Cardiac fibroblast (primary cell): ENCODE measurements around the gene CLCN4.

ENCODE experiments used
- DNase-seq, 2 donors: peaks; one replicate each; pipeline versions ENCODE4 v3.0.0 to v3.0.0-alpha.2; 2010; ENCODE audit warnings: low read depth in 2 of 2
- H3K4me3 ChIP-seq, 2 donors: replicated peaks in 1 of 2; 1 replicate in 1 of 2; 2 replicates in 1 of 2; pipeline ENCODE4 v1.5.1; 2011; ENCODE audit warnings: low read depth in 2 of 2, low read length in 2 of 2, mild to moderate bottlenecking in 2 of 2, moderate library complexity in 1 of 2
- CTCF ChIP-seq: IDR thresholded peaks from one replicate; pipeline ENCODE4 v1.5.1; 2011; ENCODE audit warnings: low read depth, mild to moderate bottlenecking, low read length, inconsistent platforms

Gene CLCN4

GRCh38 chrX:10197279-10198210, 40.8 kb downstream of the CLCN4 start:
- peak in 1 of 2 donors; percentile 33 for DNase-seq
- TF ChIP-seq CTCF, result no peak
- no peak overlapping the region for H3K4me3 ChIP-seq

GRCh38 chrX:10198254-10198653, 41.5 kb downstream of the CLCN4 start:
- no peak overlapping the region for H3K4me3 ChIP-seq
- TF ChIP-seq CTCF, result no peak
- peak in 1 of 2 donors; percentile 39 for DNase-seq

GRCh38 chrX:10199212-10199611, 42.4 kb downstream of the CLCN4 start:
- TF ChIP-seq CTCF, result no peak
- H3K4me3 ChIP-seq, result no peak overlapping the region
- peak; percentile 67 to 83 for DNase-seq

- no peak for TF ChIP-seq CTCF
- no peak for DNase-seq
- H3K4me3 ChIP-seq, result no peak overlapping the region
Measured at GRCh38 chrX:10203617-10204016, 46.8 kb downstream of the CLCN4 start.

GRCh38 chrX:10206317-10206716, 49.5 kb downstream of the CLCN4 start:
- no peak overlapping the region for H3K4me3 ChIP-seq
- no peak for TF ChIP-seq CTCF
- no peak for DNase-seq

GRCh38 chrX:10208281-10208856, 51.6 kb downstream of the CLCN4 start:
- TF ChIP-seq CTCF, result no peak
- DNase-seq, result no peak
- no peak overlapping the region for H3K4me3 ChIP-seq
